Stimulated activated CD4-positive, alpha-beta T cell treated with anti-CD3 and anti-CD28 coated beads, TNF-alpha, amount 100 ng/mL, for 4 hours (primary cell): ENCODE results near the gene MYF6.

Experiments used
- DNase-seq, 3 experiments: peaks; one replicate each; pipeline ENCODE4 v3.0.0-alpha.2; 2020; ENCODE audit warnings: low read depth in 3 of 3

The MYF6 gene

DNA sequence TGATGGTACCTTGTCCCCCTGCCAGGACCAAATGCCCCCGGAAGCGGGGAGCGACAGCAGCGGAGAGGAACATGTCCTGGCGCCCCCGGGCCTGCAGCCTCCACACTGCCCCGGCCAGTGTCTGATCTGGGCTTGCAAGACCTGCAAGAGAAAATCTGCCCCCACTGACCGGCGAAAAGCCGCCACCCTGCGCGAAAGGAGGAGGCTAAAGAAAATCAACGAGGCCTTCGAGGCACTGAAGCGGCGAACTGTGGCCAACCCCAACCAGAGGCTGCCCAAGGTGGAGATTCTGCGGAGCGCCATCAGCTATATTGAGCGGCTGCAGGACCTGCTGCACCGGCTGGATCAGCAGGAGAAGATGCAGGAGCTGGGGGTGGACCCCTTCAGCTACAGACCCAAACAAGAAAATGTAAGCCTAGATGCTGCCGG is 410 bp downstream of the MYF6 start:
- DNase-seq = no peak

DNA sequence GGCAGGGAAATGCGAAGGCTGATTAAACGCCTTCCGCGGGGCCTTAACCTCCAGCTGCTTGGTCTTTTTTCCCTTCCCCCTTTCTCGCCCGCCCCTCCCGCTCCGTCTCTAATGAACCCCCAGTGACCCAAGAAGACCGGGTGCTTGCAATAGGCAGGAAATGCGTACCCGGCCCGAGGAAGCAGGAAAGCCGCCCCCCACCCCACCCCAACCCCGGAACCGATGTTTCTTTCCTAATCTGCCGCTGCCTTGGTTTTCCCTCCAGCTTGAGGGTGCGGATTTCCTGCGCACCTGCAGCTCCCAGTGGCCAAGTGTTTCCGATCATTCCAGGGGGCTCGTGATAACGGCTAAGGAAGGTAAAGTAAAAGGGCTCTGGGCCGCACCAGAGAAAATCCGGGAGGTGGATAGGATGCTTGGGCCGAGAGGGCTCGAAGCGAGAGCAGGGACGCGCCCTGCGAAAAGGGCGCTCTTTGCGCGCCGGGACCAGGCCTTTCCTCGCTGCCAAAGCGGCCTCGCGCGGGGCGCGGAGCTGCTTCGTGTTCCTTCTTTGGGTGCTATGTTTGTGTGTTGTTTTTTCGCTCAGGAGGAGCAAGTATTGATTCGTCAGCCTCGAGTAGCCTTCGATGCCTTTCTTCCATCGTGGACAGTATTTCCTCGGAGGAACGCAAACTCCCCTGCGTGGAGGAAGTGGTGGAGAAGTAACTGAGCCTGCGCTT is 983 bp downstream of the MYF6 start:
- DNase-seq = no peak

DNA sequence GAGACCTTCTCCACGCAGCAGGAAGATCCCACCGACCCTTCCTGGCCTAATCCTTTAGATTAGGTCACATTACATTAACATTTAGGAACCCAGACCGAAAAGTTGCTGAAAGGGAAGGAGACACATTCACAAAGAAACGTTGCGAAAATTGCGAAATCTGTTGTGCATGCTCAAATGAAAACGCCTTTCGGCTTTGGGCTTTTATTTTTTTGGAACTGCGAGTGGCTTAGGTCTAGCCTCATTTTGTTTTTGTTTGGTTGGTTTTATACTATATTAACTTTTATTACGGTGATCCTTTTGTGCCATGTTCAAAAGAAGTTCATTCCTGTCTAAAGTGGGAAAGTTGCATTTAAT is 1.5 kb downstream of the MYF6 start:
- no peak for DNase-seq

DNA sequence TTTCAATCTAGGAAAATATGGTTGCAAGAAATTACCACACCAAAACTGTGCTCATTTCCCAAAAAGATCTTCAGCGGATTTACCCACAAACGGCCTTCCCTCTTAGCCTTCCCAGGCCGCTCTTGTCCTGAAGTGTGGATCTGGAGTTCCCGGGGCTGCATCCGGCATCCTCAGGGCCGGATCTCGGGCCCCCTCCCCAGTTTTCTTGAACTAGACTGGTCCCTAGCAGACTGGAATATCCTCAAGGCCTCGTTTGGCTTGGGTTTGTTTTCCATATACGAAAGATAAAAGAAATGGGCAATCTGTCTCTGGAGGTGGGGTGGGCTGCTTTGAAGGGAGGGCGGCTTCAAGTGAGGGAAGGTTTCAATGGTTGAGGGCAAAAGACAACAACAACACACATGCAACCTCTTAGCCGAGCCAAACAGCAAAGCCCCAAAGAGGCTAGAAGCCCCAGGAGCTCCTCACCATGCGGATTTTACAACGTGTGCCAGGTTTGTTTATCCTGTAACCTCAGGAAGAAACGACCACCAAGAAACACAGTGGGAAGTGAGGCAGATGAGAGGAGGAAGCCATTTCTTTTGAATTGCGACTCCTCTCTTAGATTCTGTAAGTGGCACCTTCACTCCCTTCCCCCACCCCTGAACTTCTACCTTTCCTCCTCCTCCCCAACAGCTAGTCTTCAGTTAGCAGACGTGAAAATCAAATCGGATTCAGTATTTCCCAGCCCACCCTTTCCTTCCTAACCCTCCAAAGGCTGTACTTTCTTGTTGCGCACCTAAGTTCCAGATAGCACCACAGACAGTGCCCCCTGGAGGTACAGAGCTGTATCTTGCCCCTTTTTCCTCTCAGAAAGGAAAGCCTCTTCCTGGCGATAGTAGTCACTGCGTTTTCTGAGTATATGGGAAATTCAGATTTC is 2.6 kb downstream of the MYF6 start:
- no peak for DNase-seq

DNA sequence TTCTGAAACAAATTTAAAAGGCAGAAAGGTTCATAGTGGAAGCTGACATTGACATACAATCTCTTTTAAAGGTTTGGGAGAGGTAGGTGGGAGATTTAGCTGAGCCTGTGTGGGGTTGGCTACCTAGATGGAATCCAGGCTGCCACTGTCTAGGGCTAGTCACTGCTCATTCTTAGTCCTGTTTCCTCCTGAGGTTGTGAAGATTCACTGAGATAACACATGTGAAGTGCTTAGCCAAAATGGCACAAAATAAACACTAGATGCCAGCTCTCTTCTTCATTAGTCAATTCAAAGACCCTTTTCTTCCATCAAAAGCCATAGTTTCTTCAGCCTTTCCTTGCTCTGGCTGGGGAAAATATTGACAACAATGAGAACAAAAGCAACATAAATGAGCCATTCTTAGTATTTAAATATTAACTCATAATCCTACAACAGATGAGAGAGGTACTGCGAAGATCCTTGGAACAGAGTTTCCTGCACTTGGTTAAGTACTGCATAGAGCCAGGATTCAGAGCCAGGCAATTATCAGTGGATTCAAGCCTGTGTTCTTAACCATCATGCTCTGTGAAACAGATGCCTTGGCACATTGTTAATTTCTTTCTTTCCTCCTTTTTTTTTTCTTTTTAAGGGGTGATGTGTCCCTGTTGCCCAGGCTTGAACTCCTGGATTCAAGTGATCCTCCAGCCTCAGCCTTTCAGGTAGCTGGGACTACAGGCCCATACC is 3.5 kb downstream of the MYF6 start:
- DNase-seq = no peak

DNA sequence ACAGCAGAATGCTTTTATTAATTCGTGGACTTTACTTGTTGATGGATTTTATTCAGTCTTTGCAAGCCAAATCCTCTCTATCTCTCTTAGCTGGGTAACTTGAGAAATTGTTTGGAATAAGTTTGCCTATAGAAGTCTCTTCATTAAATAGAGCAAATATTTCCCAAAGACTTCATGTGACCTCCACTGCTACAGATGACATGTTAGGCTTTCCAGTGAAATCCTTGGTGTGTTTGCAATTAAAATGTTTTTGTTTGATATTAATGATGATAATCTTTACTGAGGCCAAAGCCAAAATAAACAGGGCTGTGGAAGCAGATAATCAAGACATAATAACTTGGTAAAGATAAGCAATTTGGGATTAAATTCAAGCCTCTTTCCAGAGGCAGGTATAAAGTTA is 4.4 kb downstream of the MYF6 start:
- DNase-seq = no peak

DNA sequence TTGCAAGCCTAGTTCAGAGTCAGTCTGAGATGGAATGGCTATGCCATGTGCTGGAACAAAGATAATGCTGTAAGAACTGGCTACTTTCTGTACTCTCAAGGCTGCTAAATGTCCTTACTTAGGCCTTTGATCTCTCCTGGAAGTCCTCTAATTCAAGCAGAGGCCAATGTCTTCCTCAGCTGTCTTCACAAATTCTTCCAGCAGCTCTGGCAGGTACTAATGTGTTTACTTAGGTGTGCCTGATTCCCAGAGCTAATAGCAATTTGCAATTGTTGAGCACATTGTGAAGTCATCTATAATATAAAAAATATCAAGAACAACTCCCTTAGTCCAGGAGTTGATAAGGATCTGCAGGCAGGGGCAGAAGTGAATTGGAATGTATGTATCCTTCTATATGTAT is 5.4 kb downstream of the MYF6 start:
- no peak for DNase-seq

DNA sequence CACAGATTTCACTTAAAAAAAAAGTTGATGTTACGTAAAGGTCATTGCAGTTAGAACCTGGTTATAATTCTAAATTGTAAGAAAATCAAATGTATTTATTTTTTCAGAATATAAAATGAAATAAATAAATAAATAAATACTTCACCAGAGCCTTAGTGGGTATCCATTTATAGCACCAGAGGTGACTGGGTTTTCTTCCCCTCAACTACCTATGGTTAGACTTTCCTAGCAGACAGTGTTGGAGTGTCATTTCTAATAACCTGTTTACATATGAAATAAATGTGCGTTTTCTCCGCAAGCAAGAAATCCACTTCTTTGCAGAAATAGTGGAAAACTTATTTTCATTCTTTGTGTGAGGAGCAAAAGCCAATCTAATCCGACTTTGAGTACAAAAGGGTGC is 6.0 kb downstream of the MYF6 start:
- no peak for DNase-seq

DNA sequence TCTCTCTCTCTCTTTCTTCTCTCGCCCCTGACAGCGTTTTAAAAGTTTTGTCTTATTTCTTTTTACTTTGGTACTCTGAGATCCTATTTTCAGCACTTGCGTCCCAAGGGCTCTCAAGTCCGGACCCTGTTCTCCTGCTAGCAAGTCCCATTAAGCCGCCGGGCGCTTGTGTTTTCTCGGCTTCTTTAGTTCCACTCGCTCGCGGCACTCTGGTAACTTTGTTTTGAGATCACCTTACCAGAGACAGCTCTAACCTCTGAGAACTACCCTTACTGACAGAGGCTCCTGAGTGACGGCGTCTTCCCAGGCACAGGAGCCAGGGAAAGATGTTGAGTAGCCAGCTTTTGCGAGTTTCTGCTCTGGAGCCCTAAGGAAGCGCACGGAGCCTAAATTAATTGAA is 6.6 kb downstream of the MYF6 start:
- no peak for DNase-seq

DNA sequence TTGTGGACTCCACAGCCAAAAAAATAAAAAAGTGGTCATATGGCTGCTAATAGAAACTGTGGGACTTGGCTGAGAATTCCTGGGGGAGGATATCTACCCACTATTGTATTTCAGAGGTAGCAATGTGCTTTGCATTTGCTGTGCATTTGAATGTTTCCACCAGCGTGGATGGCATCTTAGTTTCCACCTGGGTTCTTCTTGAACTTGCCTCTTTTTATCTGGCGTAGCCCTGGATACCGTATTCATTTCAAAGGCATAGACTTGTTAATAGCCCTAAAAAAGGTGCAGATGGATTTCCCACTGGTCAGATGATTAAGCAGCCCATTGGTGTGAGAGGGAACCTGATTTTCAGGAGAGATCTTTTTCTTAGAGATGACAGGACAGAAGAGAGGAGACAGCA is 7.4 kb downstream of the MYF6 start:
- DNase-seq = no peak

DNA sequence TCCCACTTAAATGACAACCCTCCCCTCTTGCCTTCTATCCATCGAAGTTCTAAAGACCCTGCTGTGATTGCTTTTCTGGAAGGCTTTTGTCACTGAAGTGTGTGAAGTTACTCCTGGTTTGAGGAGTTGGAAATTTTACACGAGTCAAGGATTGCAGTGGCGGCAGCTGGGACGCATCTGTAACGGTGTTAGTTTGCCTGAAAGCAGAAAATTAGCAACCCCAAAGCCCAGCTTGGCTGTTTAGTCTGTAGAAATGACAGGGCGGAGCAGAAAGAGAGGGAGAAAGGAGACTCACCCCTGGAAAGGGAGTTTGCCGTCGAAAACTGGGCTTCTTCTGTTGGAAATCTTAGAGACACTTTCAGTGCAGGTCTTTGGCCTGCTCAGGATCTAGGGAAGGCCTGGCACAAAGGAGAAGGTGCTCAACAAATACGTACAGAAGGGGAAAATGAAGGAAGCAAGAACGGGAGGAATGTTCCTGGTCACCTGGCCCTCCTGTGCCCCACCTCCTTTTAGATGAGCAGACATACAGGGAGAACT is 8.3 kb downstream of the MYF6 start:
- DNase-seq = no peak

DNA sequence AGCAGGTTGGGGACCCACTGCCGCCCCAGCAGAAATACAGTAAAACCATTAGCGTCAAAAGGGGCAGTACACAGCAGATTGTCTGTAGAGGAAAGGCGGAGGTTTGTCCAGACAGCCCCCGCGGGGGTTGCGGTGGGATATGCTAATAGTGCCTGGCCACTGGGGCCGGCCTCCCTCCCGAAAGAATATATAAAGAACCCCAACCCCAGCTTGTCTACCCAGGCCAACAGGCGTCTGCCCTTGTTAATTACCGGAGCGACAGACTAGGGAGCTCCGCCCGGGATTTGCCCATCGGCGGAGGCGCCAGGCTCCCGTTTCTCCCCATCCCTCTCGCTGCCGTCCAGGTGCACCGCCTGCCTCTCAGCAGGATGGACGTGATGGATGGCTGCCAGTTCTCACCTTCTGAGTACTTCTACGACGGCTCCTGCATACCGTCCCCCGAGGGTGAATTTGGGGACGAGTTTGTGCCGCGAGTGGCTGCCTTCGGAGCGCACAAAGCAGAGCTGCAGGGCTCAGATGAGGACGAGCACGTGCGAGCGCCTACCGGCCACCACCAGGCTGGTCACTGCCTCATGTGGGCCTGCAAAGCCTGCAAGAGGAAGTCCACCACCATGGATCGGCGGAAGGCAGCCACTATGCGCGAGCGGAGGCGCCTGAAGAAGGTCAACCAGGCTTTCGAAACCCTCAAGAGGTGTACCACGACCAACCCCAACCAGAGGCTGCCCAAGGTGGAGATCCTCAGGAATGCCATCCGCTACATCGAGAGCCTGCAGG is 9.4 kb downstream of the MYF6 start, which contains the start of gene MYF5:
Gene MYF5, plus strand, starts transcription at position 217 of the 774 bp plus-strand sequence. Its CDS starts 152 bp downstream, at position 369.
- no peak for DNase-seq

DNA sequence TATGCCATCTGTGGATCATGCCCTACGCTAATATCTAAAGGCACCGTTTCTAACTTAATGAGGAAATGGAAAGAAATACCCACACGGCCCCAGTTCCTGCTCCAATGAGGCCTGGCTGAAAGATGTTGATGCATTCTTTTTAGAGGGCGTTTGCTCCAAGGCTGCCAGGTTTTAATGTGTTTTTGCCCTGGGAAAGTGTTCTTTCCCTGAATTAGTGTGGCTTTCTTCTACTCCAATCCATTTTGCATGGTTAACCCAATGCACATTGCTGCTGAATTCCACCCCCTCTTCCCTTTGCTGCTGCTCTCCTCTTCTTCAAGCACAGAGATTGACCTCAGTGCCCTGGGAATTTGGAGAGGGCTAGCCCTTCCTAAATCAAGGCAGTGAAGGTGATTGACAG is 10.4 kb downstream of the MYF6 start:
- DNase-seq = no peak

DNA sequence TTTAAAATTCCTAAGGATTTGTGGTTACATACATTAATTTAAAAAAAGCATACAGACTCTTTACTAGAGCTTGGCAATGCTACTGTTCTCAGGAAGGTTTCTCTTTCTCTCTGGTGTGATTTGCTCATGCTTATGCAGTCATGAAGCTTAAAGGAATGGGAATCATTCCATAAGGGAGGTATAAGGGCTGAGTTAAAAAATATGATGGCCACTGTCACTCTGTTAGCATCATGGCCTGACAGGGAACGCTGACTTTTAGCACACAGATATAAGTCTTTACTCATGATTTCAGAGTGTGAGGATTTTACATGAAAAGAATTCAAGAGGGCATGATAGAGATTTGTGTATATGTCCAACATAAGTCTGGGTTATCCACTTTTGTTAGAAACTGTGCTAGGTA is 13.1 kb downstream of the MYF6 start:
- no peak for DNase-seq

DNA sequence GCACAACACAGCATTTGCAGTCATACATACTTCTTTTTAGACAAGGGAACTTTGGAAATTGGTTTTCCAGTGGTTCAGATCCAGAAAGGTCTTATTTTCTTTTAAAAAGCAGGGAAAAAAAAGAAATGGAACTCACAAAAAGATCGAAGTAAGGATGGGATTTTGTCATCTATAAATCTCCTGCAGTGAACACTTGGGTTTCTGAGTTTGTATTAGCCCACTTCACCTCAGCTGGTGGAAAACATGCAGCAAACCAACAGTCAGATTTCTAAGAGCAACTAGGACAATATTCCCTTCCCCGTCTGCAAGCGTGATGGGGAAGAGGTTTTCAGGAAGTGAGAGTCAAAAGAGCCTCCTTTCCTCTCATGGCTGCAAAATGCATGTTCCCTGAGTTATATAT is 13.9 kb downstream of the MYF6 start:
- DNase-seq = no peak

DNA sequence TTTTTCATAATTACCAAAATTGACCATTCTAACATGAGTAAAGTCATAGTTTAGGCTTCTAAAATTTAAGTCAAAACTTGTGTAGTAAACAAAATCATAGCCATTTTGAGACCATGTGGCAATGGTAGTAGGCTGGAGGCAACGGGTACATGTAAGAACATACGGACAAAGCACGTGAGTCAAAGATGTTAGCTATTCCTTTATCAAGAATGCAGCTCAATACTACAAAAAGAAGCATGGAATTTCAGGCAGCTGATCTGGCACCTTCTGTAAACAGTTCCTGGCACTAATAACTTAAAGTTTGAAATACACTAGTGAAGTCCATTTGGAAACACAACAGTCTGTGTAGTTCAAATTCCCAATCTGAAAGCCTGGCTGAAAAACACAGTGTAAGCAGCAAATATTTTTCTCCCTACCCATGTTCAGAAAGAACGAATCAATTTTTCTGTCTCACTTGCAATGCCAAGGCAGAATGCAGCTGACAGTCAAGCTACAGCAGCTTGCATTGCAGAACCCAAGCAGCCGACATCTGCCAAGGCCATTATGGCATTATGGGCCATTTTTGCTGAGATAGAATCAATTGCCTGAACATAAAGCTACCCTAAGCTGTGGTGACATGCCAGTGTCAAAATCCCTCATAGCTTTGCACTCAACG is 38.5 kb downstream of the MYF6 start:
- no peak for DNase-seq

DNA sequence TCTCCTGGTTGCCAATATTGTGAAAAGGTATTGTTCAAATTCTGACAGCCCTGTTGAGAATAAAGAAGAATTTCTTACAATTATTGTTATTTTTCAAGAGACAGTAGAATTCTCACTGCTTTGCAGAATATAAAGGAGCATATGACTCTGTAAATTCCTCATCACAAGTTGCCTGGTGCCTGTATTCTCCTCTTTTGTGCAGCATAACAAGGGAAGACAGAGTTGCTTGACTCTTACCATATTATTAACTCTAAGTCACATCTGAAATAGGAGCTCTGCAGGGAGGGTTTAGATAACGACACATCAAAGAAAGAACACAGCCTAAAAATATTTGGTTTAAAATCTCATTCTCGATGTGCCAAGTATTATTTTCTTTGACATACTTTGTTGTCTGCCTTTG is 40.4 kb downstream of the MYF6 start:
- no peak for DNase-seq

DNA sequence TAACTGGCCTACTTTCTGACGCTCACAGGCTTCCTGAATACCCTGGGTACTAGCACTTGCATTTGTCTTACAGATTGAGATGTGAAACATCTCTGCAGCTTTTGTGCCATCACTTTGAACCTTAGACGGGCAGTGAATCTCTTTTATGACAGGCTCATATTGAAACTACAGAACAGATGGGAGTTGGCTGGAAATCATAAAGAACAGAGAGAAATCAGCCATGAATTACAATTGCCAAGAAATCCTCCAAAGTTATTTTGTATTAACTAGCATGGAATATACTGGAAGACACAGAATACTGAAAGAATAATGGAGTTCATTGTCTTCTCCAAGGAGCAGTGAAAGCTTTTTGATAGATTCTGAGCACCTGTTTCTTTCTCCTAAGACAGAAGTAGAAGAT is 42.0 kb downstream of the MYF6 start:
- no peak for DNase-seq

DNA sequence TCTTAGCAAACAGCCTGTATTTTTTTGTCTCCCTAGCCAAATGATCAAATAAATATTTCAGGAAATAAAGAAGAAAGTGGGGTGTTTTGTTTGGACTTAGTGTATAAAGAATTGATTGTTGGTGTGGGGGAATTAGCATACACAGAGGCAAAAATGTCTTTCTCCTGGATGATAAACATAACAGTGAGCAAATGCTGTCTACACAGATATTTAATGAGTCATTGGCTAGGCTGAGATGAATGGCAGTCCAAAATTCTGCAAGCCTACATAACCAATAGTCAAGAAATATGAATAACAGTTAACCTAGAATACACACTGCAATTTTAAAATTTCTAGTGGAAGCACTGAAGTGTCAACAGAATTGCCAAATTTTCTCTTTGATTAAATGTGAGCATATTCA is 45.0 kb downstream of the MYF6 start:
- no peak for DNase-seq

DNA sequence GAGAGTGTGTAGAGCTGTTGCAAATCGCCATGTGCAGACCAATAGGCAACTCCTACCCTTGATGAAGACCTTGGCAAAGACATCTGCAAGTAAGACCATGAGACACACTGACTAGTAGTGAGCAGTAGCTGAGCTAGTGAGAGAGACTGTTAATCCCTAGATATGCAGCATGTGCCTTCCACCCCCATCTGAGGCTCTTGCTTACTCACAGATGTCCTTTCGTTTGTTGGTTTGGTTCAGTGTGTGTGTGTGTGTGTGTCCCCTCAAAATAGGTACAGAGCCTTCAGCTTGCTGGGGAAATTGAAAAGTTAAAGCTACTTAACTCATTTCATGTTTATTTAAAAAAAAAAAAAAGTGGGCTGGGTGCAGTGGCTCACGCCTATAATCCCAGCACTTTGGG is 46.8 kb downstream of the MYF6 start:
- DNase-seq = no peak

DNA sequence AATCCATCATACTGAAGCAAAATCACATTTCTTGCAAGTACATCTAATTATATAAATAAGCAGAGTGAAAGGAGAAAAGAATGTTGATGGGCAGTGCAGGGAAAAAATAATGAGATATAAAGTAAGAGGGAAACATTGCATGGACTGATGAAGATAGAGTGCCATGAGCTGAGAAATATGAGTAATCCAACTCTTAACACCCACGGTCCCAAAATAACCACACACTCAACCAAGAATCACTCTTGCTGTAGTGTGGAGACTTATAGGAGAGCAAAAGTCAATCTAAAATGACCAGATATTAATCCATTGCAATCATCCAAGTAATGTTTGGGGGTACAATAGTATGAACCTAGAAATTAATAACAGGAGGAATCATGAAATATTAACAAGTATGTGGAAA is 49.4 kb downstream of the MYF6 start:
- no peak for DNase-seq
